ENCODE measurements around the gene GOLM1. TPM values are rescaled to one million over a fixed set of nuclear protein-coding genes. Genes with fewer than 3 reads are reported as not detected.

The GOLM1 gene
- total RNA-seq, 2 experiments from 2014 or later: 0.22 TPM; not detected in 1

DNA sequence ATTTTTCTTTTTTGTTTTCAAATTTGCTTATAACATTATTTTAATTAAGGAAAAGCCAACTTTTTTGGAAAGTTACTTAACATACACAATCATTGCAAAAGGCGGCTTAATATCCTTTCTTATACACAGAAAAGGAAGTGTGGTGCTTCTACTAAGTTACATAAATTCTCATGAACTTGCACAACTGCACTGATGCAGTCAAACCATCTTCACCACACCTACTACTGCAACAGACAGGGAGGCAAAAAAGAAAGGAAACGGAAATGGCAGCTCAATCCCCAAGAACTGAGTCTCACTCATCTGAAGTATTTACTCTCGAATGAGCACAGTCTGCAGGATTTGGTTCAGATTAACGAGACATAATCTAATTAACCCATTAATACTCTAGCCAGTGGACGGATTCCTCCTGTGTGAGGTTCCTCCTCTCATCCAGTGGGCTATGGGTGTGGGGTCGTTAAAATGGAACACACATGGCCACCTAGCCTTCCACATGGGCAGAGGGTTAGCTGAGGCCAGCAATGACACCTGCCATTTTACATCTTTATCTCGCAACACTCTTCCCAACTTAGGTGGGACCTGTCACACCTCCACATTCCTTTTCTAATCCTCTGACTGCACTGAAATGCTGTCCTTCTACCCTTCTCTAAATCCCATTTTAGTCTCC, 30.0 kb downstream of the GOLM1 start:
- no peaks in the 10 kb centered on the region for H3K9me3 ChIP-seq (ENCODE audit: control insufficient read depth in 1 of 2, insufficient read depth in 1 of 2, low read length in 2 of 2)
- H3K27ac ChIP-seq (ENCODE audit: low read depth in 1 of 2, low read length in 2 of 2): no peak overlapping the region
- Mint-ChIP-seq H3K9me3 (no peaks in the 10 kb centered on the region), H3K36me3 (ENCODE audit: low read depth) (no peaks in the 10 kb centered on the region), H3K4me1 (ENCODE audit: low read depth) (no peaks in the 10 kb centered on the region), H3K27ac (no peak overlapping the region), H3K27me3 (no peaks in the 10 kb centered on the region), H3K4me3 (no peak overlapping the region)
- POLR2A ChIA-PET: no interaction called here
- no peaks in the 10 kb centered on the region for H3K36me3 ChIP-seq (ENCODE audit: insufficient read depth, low read length)
- intact Hi-C loops (cut with DNase I, micrococcal nuclease): no loop called here
- ATAC-seq (ENCODE audit: poor library complexity): no peak
- H3K4me3 ChIP-seq (ENCODE audit: low read length): no peak overlapping the region
- TF ChIP-seq CTCF (IDR thresholded peaks at IDR 0.05): no peak
- CTCF ChIA-PET: no interaction called here
- peak in 2 of 14 experiments; percentile 20 to 26 for DNase-seq
- H3K4me1 ChIP-seq (ENCODE audit: insufficient read depth, low read length): no peaks in the 10 kb centered on the region
- no peaks in the 10 kb centered on the region for H3K27me3 ChIP-seq (ENCODE audit: control insufficient read depth in 1 of 2, insufficient read depth in 2 of 2, low read length in 2 of 2)

GRCh38 chr9:86064220-86064619, 35.1 kb downstream of the GOLM1 start:
- Mint-ChIP-seq H3K9me3 (no peaks in the 10 kb centered on the region), H3K36me3 (ENCODE audit: low read depth) (no peaks in the 10 kb centered on the region), H3K4me1 (ENCODE audit: low read depth) (no peaks in the 10 kb centered on the region), H3K4me3 (no peak overlapping the region), H3K27me3 (peaks cover 17% of the 10 kb centered on the region), H3K27ac (no peak overlapping the region)
- Histone ChIP-seq H3K36me3 (ENCODE audit: insufficient read depth, low read length) (no peaks in the 10 kb centered on the region), H3K27ac (ENCODE audit: low read depth in 1 of 2, low read length in 2 of 2) (no peak overlapping the region), H3K27me3 (ENCODE audit: control insufficient read depth in 1 of 2, insufficient read depth in 2 of 2, low read length in 2 of 2) (no peaks in the 10 kb centered on the region), H3K9me3 (ENCODE audit: control insufficient read depth in 1 of 2, insufficient read depth in 1 of 2, low read length in 2 of 2) (no peaks in the 10 kb centered on the region), H3K4me3 (ENCODE audit: low read length) (no peak overlapping the region), H3K4me1 (ENCODE audit: insufficient read depth, low read length) (no peaks in the 10 kb centered on the region)
- TF ChIP-seq CTCF (IDR thresholded peaks at IDR 0.05): no peak
- intact Hi-C loops (cut with DNase I, micrococcal nuclease): no loop called here
- POLR2A ChIA-PET: no interaction called here
- no peak for DNase-seq
- no peak for ATAC-seq (ENCODE audit: poor library complexity)
- CTCF ChIA-PET: no interaction called here

DNA sequence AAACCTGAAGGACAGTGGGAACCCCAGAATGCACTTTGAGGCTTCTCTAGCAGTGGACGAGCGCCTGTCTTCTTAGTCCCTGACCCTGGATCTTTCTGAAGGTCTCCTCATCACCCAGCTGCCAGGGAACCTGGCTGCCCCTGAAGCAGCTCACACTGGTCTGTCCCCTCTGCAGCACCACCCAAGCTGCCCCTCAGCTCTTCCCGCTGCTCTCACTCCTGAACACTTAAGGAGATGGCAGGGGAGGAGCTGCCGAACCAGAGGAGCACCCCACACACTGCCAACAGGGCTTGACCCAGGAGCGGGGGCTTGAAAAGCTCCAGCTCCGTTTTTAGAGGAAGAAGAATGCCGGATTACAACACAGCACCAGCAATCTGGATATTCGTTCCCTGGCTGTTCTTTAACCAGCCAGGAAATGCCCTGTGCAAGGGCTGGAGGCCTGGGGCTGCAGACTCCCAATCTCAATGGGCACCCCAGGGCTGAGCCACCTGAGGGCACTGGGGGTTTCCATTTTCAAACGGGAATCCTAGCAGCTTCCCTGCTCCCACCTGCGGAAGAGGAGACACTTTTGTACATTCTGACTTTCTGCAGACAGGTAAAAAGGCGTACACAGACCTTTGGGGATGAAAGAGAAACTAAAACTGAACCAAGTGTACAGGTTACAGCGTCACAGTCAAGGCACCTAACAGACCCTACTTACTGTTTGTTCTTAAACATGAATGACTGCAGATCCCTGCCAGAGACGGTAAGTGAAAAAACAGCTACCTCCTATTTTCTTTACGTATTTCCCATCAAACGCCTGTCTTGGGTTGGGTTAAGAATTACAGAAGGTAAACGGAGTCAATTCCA, 36.3 kb downstream of the GOLM1 start:
- no peak overlapping the region for H3K4me3 Mint-ChIP-seq
- Histone ChIP-seq H3K9me3 (ENCODE audit: control insufficient read depth in 1 of 2, insufficient read depth in 1 of 2, low read length in 2 of 2) (no peaks in the 10 kb centered on the region), H3K4me1 (ENCODE audit: insufficient read depth, low read length) (no peaks in the 10 kb centered on the region), H3K4me3 (ENCODE audit: low read length) (no peak overlapping the region), H3K27ac (ENCODE audit: low read depth in 1 of 2, low read length in 2 of 2) (no peak overlapping the region), H3K36me3 (ENCODE audit: insufficient read depth, low read length) (no peaks in the 10 kb centered on the region), H3K27me3 (ENCODE audit: control insufficient read depth in 1 of 2, insufficient read depth in 2 of 2, low read length in 2 of 2) (no peaks in the 10 kb centered on the region)
- no peaks in the 10 kb centered on the region for H3K36me3 Mint-ChIP-seq (ENCODE audit: low read depth)
- intact Hi-C loops (cut with DNase I, micrococcal nuclease): no loop called here
- H3K27me3 Mint-ChIP-seq: peaks cover 23% of the 10 kb centered on the region
- ChIA-PET POLR2A (no interaction called here), CTCF (no interaction called here)
- TF ChIP-seq CTCF (IDR thresholded peaks at IDR 0.05): no peak
- no peaks in the 10 kb centered on the region for H3K9me3 Mint-ChIP-seq
- DNase-seq: no peak
- no peak for ATAC-seq (ENCODE audit: poor library complexity)
- H3K4me1 Mint-ChIP-seq (ENCODE audit: low read depth): no peaks in the 10 kb centered on the region
- no peak overlapping the region for H3K27ac Mint-ChIP-seq
